SU-DHL-6 (cell line): ENCODE results near the gene CBL.

ENCODE experiments used
- H2AFZ ChIP-seq: fragments of 200-600 bp; sonication (generic); 2 replicates; pipeline ENCODE4 v1.6.1; 2014; ENCODE audit warnings: low read depth, mild to moderate bottlenecking, moderate library complexity, mixed read lengths, antibody characterized with exemption, low read length; ENCODE audit not compliant: severe bottlenecking
- H3F3A ChIP-seq: fragments of 200-600 bp; shearing (Covaris generic); 2 replicates; pipeline ENCODE4 v1.6.0; 2016; ENCODE audit warnings: antibody characterized with exemption, mild to moderate bottlenecking; ENCODE audit not compliant: insufficient read depth
- H3K27ac ChIP-seq: fragments of 200-600 bp; sonication (generic); 2 replicates; pipeline ENCODE4 v1.5.1; 2016; ENCODE audit warnings: low read depth, mild to moderate bottlenecking, low read length, moderate library complexity, mixed read lengths
- H3K27me3 ChIP-seq: fragments of 200-600 bp; sonication (generic), shearing (Covaris generic); 2 replicates; pipeline ENCODE4 v1.6.0; 2014; ENCODE audit warnings: mild to moderate bottlenecking, low read length
- H3K36me3 ChIP-seq: fragments of 200-600 bp; sonication (generic); 2 replicates; pipeline ENCODE4 v1.6.1; 2014; ENCODE audit warnings: mild to moderate bottlenecking, low read length, mixed read lengths
- H3K4me2 ChIP-seq: fragments of 300-600, 200-600 bp; shearing (Covaris generic), sonication (generic); 2 replicates; pipeline ENCODE4 v1.6.0; 2014; ENCODE audit warnings: low read length, low read depth, mild to moderate bottlenecking; ENCODE audit not compliant: poor library complexity, severe bottlenecking
- H3K4me3 ChIP-seq: fragments of 200-600 bp; sonication (generic); 2 replicates; pipeline ENCODE4 v1.5.1; 2014; ENCODE audit warnings: antibody characterized with exemption, low read length, mild to moderate bottlenecking, mixed read lengths; ENCODE audit not compliant: insufficient read depth, poor library complexity, severe bottlenecking
- H3K79me2 ChIP-seq: fragments of 200-600 bp; sonication (generic); 2 replicates; pipeline ENCODE4 v1.6.1; 2014; ENCODE audit warnings: mild to moderate bottlenecking, low read length, moderate library complexity; ENCODE audit not compliant: insufficient read depth
- H3K9ac ChIP-seq: fragments of 200-600 bp; sonication (generic); 2 replicates; pipeline ENCODE4 v1.7.0; 2014; ENCODE audit warnings: mild to moderate bottlenecking, low read length
- H3K9me2 ChIP-seq: fragments of 200-600 bp; sonication (generic); replicated peaks from 2 replicates; pipeline ENCODE4 v1.6.1; 2014; ENCODE audit warnings: low read length; ENCODE audit not compliant: insufficient read depth
- H3K9me3 ChIP-seq: fragments of 200-600 bp; sonication (generic); 2 replicates; pipeline ENCODE4 v1.6.1; 2014; ENCODE audit warnings: low read length, mixed read lengths; ENCODE audit not compliant: insufficient read depth
- H4K20me1 ChIP-seq: fragments of 200-600 bp; sonication (generic); 2 replicates; pipeline ENCODE4 v1.6.1; 2014; ENCODE audit warnings: low read depth, mild to moderate bottlenecking, antibody characterized with exemption, low read length, moderate library complexity, mixed read lengths
- EZH2phosphoT487 ChIP-seq: fragments of 200-600 bp; sonication (generic), shearing (Covaris generic); conservative IDR thresholded peaks from 2 replicates; pipeline ENCODE4 v1.6.1; 2018; ENCODE audit warnings: mild to moderate bottlenecking, antibody characterized with exemption, low read length, moderate library complexity, mixed read lengths
- TF ChIP-seq, protein P1 (sequence below): fragments of 200-600 bp; sonication (generic); IDR thresholded peaks from one replicate; pipeline ENCODE4 v1.5.1; 2017; ENCODE audit warnings: antibody characterized with exemption, mild to moderate bottlenecking, low read length, moderate library complexity; ENCODE audit not compliant: insufficient read depth, poor library complexity, severe bottlenecking

CBL gene

DNA sequence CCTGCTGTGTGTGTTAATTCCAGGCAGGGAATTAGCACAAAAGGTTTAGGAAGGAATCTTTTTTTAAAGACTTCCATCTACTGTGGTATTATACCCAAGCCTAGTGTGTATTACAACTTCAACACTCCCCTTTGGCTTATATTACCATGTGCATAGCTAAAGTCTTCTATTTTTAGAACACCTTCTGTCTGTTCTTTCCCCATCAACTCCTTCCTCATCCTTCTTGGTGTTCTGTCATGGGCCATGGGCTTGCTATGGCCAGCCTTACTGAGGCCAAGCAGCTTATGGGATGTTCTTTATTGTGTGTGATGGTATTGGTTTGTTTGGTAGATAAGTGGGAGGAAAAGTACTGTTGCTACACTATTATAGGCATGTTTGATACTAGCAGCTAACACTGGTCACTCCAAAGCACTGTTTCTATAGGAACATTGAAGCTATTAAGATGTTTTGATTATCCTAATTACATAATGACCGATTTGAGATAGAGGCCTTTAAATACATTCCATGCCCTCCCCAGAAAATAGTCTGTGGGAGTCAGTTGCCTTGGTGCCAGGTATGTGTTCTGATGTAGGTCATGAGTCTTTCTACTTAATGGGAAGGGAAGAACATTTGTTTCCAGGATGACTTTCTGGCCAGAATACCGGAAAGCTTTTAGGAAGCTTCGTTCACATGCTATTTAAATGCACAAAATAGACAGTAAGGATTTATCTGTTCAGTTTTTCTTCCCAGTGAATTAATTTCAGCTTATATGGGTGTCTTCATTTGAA lies 94.2 kb downstream of the CBL start:
- Histone ChIP-seq H2AFZ (no peak overlapping the region), H3K36me3 (peaks cover 20% of the 10 kb centered on the region), H3K9me2 (no peaks in the 10 kb centered on the region), H3F3A (no peaks in the 10 kb centered on the region), H3K27ac (no peak overlapping the region), H3K9me3 (no peaks in the 10 kb centered on the region), H3K4me3 (no peak overlapping the region), H3K9ac (no peak overlapping the region), H3K4me2 (no peak overlapping the region), H3K27me3 (no peaks in the 10 kb centered on the region), H3K79me2 (no peaks in the 10 kb centered on the region), H4K20me1 (no peaks in the 10 kb centered on the region)
- TF ChIP-seq, protein P1, sequence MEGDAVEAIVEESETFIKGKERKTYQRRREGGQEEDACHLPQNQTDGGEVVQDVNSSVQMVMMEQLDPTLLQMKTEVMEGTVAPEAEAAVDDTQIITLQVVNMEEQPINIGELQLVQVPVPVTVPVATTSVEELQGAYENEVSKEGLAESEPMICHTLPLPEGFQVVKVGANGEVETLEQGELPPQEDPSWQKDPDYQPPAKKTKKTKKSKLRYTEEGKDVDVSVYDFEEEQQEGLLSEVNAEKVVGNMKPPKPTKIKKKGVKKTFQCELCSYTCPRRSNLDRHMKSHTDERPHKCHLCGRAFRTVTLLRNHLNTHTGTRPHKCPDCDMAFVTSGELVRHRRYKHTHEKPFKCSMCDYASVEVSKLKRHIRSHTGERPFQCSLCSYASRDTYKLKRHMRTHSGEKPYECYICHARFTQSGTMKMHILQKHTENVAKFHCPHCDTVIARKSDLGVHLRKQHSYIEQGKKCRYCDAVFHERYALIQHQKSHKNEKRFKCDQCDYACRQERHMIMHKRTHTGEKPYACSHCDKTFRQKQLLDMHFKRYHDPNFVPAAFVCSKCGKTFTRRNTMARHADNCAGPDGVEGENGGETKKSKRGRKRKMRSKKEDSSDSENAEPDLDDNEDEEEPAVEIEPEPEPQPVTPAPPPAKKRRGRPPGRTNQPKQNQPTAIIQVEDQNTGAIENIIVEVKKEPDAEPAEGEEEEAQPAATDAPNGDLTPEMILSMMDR: no peak
- TF ChIP-seq EZH2phosphoT487: no peak

DNA sequence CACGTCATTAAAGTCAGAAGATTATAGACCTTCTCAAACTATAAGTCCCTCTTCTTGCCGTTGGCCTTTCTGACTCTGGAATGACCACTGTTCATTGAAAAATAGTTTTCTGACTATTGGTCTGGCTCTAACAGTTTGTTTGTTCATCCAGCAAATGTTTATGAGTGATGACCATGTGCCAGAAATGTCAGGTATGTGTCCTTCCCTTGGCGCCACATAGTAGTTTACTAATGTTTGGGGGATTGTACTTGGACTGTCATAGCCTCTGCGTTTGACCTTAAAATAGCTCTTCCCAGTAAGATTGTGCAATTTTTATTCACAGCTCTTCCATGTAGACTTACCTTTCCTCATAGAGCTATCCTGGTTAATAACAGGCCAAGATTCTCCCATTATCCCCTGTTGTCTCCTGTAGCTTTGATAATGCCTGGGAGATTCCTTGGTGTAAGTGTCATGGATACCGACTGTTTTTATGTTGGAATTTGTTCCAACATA lies 97.1 kb downstream of the CBL start:
- no peaks in the 10 kb centered on the region for H3K27me3 ChIP-seq
- no peaks in the 10 kb centered on the region for H4K20me1 ChIP-seq
- no peak overlapping the region for H3K4me2 ChIP-seq
- H3K4me3 ChIP-seq: no peak overlapping the region
- TF ChIP-seq, protein P1: no peak
- no peak for TF ChIP-seq EZH2phosphoT487
- H3F3A ChIP-seq: no peaks in the 10 kb centered on the region
- H3K36me3 ChIP-seq: peaks cover 12% of the 10 kb centered on the region; the same call in 1 of the 2 replicates
- no peaks in the 10 kb centered on the region for H3K79me2 ChIP-seq
- no peak overlapping the region for H3K27ac ChIP-seq
- no peaks in the 10 kb centered on the region for H3K9me2 ChIP-seq
- H3K9me3 ChIP-seq: no peaks in the 10 kb centered on the region
- no peak overlapping the region for H2AFZ ChIP-seq
- no peak overlapping the region for H3K9ac ChIP-seq

DNA sequence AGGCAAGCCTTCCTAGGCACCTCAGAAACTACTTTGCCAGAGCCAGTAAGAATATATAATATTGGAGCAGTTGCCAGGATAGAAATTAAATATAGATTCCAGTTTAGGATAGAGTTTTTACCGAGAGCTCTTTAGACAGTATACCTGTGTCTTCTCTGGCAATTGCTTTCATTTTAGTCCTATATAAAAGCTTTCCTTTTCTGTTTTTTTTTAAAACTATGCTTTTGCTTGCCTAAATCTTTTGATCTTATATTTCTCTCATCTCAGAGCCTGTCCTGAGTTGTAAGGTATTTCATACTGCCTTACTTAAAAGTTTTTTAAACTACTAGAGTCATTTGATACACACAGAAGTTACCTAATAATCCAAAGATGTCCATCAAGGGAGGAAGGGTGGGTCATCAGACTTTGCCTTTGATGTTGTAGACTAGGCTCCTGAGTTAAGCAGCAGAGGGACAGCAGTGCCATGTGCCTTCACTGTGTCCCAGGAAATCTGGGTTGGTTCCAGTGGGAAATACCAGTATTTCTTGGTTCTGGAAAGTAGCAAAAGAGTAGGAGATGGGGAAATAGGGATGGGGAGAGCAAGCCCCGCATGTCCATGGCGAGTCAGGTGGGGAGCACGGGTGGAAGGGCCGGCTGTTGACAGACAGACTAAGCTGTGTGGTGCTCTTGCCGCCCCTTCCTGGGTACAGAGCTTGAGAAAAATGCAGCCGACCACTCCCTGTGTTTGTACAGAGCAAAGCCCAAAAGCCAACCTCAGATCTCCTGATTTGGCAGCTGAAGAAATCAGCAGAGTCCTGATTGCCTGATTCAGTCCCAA lies 99.6 kb downstream of the CBL start:
- Histone ChIP-seq H3F3A (no peaks in the 10 kb centered on the region), H4K20me1 (no peaks in the 10 kb centered on the region), H3K9me2 (no peaks in the 10 kb centered on the region), H3K36me3 (peaks cover 6% of the 10 kb centered on the region; the same call in 1 of the 2 replicates), H3K4me2 (no peak overlapping the region), H3K79me2 (no peaks in the 10 kb centered on the region), H3K9ac (no peak overlapping the region), H2AFZ (no peak overlapping the region), H3K4me3 (no peak overlapping the region), H3K27ac (no peak overlapping the region), H3K27me3 (no peaks in the 10 kb centered on the region), H3K9me3 (no peaks in the 10 kb centered on the region)
- TF ChIP-seq, protein P1: no peak
- TF ChIP-seq EZH2phosphoT487: no peak
